Calu3 (cell line): ENCODE data around the gene PRRG2. TPM values are rescaled to one million over a fixed set of nuclear protein-coding genes. Genes with fewer than 3 reads are reported as not detected.
A peak's percentile ranks its signal among the peaks of the same experiment; 100 is the strongest.

Experiments used
- BruUV-seq: library from RNA; stranded (reverse); fragments of 400-500 nt; replicated peaks from 2 replicates; lab custom pipeline; 2021; lab: Mats Ljungman, UMichigan
- CTCF ChIA-PET: fragments of 300-600 bp; sonication (Branson Sonifier 250); formaldehyde crosslinking; loops from one replicate; lab custom pipeline; 2022; ENCODE audit warnings: antibody characterized with exemption; lab: Charles Lee
- DNase-seq: peaks from one replicate; pipeline ENCODE4 v3.0.0; 2022
- H3K27ac Mint-ChIP-seq: one replicate; pipeline ENCODE4 v1.8.0; 2022; ENCODE audit warnings: mixed read lengths; ENCODE audit not compliant: unreplicated experiment
- H3K27me3 Mint-ChIP-seq: one replicate; pipeline ENCODE4 v1.8.0; 2022; ENCODE audit warnings: mixed read lengths; ENCODE audit not compliant: unreplicated experiment
- H3K36me3 Mint-ChIP-seq: one replicate; pipeline ENCODE4 v1.8.0; 2022; ENCODE audit warnings: mild to moderate bottlenecking, moderate library complexity, mixed read lengths; ENCODE audit not compliant: insufficient read depth, unreplicated experiment
- H3K4me1 Mint-ChIP-seq: one replicate; pipeline ENCODE4 v1.8.0; 2022; ENCODE audit warnings: mild to moderate bottlenecking, low read depth, mixed read lengths; ENCODE audit not compliant: unreplicated experiment
- H3K4me3 Mint-ChIP-seq: one replicate; pipeline ENCODE4 v1.8.0; 2022; ENCODE audit warnings: mild to moderate bottlenecking, low read depth, moderate library complexity, mixed read lengths; ENCODE audit not compliant: unreplicated experiment
- H3K9me3 Mint-ChIP-seq: one replicate; pipeline ENCODE4 v1.8.0; 2022; ENCODE audit warnings: low read depth, mixed read lengths; ENCODE audit not compliant: unreplicated experiment
- CTCF ChIP-seq: fragments of 200-600 bp; IDR thresholded peaks from one replicate; pipeline ENCODE4 v1.8.0; 2022; ENCODE audit warnings: antibody characterized with exemption; ENCODE audit not compliant: unreplicated experiment
- intact Hi-C: fragments of 100-400 bp; cut with micrococcal nuclease; formaldehyde crosslinking; loops from one replicate; pipeline ENCODE4 v1.10.0; 2022; ENCODE audit not compliant: unreplicated experiment
- total RNA-seq: library from RNA; stranded (reverse); gene quantifications from 2 replicates; pipeline ENCODE4 v1.2.3, GENCODE V29; 2022

PRRG2 gene
- total RNA-seq, 1 experiment from 2014 or later, result 22.1 TPM

DNA sequence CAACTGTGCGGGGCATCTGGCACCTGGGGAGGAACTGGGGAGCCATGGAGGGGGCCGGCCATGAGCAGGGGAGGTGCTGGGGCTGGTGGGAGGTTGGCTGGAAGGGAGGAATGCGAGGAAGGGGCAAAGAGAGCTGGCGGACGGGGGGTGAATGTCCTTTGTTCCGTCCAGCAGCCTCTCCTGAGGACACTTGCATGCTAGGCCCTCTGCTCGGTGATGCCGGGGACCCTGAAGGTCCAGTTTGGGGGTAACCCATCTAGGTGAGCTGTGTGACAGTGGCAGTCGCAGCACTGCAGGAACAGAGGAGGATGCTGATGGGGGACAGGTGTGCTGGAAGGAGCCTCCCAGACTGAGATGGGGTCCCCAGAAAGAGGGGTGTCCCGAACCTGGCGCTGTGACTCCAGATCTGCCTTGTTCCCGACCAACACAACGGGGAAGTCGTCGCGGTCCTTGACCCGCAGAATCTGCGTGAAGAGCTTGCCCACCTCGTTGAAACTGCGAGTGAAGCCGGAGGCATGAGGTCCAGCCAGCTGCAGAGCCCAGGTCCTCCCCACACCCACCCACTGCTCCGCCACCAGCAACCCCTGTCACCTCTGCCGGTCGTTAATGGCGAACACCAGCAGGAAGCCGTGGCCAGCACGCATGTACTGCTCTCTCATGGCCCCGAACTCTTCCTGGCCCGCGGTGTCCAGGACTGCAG lies 55.3 kb downstream of the PRRG2 start:
- DNase-seq, result no peak
- peaks cover 25% of the 10 kb centered on the region for H3K4me1 Mint-ChIP-seq
- BruUV-seq, result no TSS peak
- no peaks in the 10 kb centered on the region for H3K27me3 Mint-ChIP-seq
- H3K27ac Mint-ChIP-seq, result peak overlapping the region; percentile 77
- CTCF ChIA-PET, result interaction anchor here (0.9 kb wide), 1 partner anchor 23 kb away, joined by 4 read pairs; no protein-coding TSS in a partner anchor
- no peaks in the 10 kb centered on the region for H3K9me3 Mint-ChIP-seq
- H3K4me3 Mint-ChIP-seq, result no peak overlapping the region
- no peak for TF ChIP-seq CTCF
- intact Hi-C loops, result no loop called here
- peaks cover 80% of the 10 kb centered on the region for H3K36me3 Mint-ChIP-seq

- Mint-ChIP-seq H3K36me3 (peaks cover 88% of the 10 kb centered on the region), H3K27ac (peak overlapping the region; percentile 100), H3K4me1 (peaks cover 33% of the 10 kb centered on the region), H3K27me3 (no peaks in the 10 kb centered on the region), H3K9me3 (no peaks in the 10 kb centered on the region), H3K4me3 (peak overlapping the region; percentile 95)
- BruUV-seq, result no TSS peak
- intact Hi-C loops, result no loop called here
- DNase-seq, result peak; percentile 91
- CTCF ChIA-PET, result interaction anchor here (0.7 to 1.2 kb wide), 3 partner anchors 58 to 196 kb away, joined by 3 to 6 read pairs (median 4); partner anchors contain the start of gene NOSIP
- no peak for TF ChIP-seq CTCF
Measured at GRCh38 chr19:49637821-49638738, 57.0 kb downstream of the PRRG2 start.

DNA sequence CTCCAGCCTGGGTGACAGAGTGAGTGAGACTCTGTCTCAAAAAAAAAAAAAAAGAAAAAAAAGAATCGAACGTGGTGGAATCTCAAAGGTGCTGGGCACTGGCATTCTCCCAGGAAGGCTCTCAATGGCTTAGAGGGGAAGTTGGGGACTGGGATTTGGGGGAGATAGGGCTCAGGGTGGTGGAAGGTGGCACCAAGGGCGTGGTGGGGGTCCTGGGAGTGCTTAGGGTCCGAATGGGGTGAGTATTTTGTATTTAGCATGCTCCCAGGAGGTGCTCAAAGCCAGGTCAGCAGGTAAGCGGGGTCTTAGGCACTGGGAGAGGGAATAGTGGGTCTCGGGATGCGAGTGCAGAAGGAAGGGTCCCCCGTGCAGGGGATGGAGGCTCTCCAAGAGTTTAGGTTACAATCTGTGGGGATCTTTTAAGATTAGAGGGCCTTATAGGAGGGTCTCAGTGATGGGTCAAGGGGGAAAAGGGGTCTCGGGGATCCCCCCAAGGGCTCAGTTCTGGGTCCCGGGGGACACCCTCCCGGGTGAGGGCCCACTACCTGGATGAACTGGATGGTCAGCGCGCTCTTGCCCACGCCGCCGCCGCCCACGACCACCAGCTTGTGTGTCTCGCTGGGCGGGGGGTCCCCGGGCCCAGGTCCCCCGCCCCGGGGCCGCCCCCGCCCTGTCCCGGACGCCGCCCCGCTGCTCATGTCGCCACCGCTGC lies 58.4 kb downstream of the PRRG2 start:
- Mint-ChIP-seq H3K4me1 (peaks cover 48% of the 10 kb centered on the region), H3K4me3 (peak overlapping the region; percentile 95), H3K27me3 (no peaks in the 10 kb centered on the region), H3K36me3 (peaks cover 92% of the 10 kb centered on the region), H3K9me3 (no peaks in the 10 kb centered on the region), H3K27ac (peak overlapping the region; percentile 100)
- DNase-seq, result no peak
- intact Hi-C loops, result loop anchor here (1.0 to 5.0 kb wide), 3 partner anchors 25 to 187 kb away; partner anchors contain the start of genes ALDH16A1, PIH1D1 and PRR12
- BruUV-seq, result no TSS peak
- no peak for TF ChIP-seq CTCF
- CTCF ChIA-PET, result interaction anchor here (0.8 to 1.9 kb wide), 10 partner anchors 31 to 127 kb away, joined by 3 to 22 read pairs (median 4); partner anchors contain the start of genes AP2A1, PRMT1 and PRR12
